K562 (cell line): Measurements from ENCODE around the gene NFS1. TPM values are rescaled to one million over a fixed set of nuclear protein-coding genes. Genes with fewer than 3 reads are reported as not detected.

ENCODE experiments used
- ATAC-seq: fragments of 200-7000 bp; cut with Tn5 transposase; 3 replicates; pipeline ENCODE4 v1.9.1; 2020; ENCODE audit warnings: moderate library complexity
- BruUV-seq: library from RNA; stranded (reverse); fragments of 400-500 nt; replicated peaks from 2 replicates; lab custom pipeline; 2021; lab: Mats Ljungman, UMichigan
- CTCF ChIA-PET: fragments of 300-600 bp; formaldehyde crosslinking; extraction: SDS; loops from one replicate; lab custom pipeline; 2021; ENCODE audit warnings: low intra/inter-chr PET ratio; lab: Yijun Ruan, JAX
- POLR2A ChIA-PET: fragments of 300-600, 350-650 bp; sonication (Branson Sonifier 250); formaldehyde crosslinking; extraction: SDS; loops from one replicate; lab custom pipeline; 2021; ENCODE audit warnings: antibody characterized with exemption, inconsistent platforms; lab: Yijun Ruan, JAX
- DNase-seq, 4 experiments: peaks; one replicate each; pipeline versions ENCODE4 v3.0.0 to v3.0.0-alpha.2; 2011 to 2018; ENCODE audit warnings: low spot score in 3 of 4, mixed read lengths in 3 of 4; ENCODE audit errors: extremely low read depth in 1 of 4
- FAIRE-seq: peaks from 2 replicates; lab custom pipeline; 2011; peaks lifted over from hg19 to GRCh38; lab: Jason Lieb, UNC
- H2AFZ ChIP-seq: 2 replicates; pipeline ENCODE4 v1.6.0; 2011; ENCODE audit warnings: low read depth, low read length, control low read depth, inconsistent platforms
- H3K27ac ChIP-seq: fragments of 200-600 bp; 3 replicates; pipeline ENCODE4 v1.8.0; 2011; ENCODE audit warnings: low read depth, mild to moderate bottlenecking, control low read depth, inconsistent platforms, low read length, moderate library complexity, mixed read lengths; ENCODE audit errors: extremely low read depth
- H3K27me3 ChIP-seq, 2 experiments: fragments of 300-600 bp in 1 of 2; 2 replicates in 1 of 2; 3 replicates in 1 of 2; pipeline versions ENCODE4 v1.6.0 to v1.8.0; 2011; ENCODE audit warnings: inconsistent platforms in 2 of 2, low read length in 2 of 2, mild to moderate bottlenecking in 1 of 2, mixed read lengths in 1 of 2, moderate library complexity in 1 of 2; ENCODE audit not compliant: control insufficient read depth in 2 of 2, insufficient read depth in 2 of 2
- H3K36me3 ChIP-seq: fragments of 300-600 bp; 3 replicates; pipeline ENCODE4 v1.8.0; 2011; ENCODE audit warnings: mild to moderate bottlenecking, low read length, inconsistent platforms; ENCODE audit not compliant: control insufficient read depth, insufficient read depth
- H3K4me1 ChIP-seq, 2 experiments: fragments of 200-600 bp in 1 of 2; replicated peaks in 1 of 2; 2 replicates in 1 of 2; 3 replicates in 1 of 2; pipeline versions ENCODE4 v1.5.1 to v1.8.0; 2011; ENCODE audit warnings: inconsistent platforms in 2 of 2, low read length in 2 of 2, mild to moderate bottlenecking in 1 of 2, mixed read lengths in 1 of 2, moderate library complexity in 1 of 2; ENCODE audit not compliant: control insufficient read depth in 2 of 2, insufficient read depth in 2 of 2
- H3K4me2 ChIP-seq: 2 replicates; pipeline ENCODE4 v1.6.1; 2011; ENCODE audit warnings: low read length, control low read depth, inconsistent platforms, mixed read lengths; ENCODE audit not compliant: insufficient read depth
- H3K4me3 ChIP-seq: fragments of 200-600 bp; sonication (generic), shearing (Covaris generic); 2 replicates; pipeline ENCODE4 v1.5.1; 2016; ENCODE audit warnings: control low read depth, inconsistent platforms
- H3K79me2 ChIP-seq: fragments of 200-600 bp; 3 replicates; pipeline ENCODE4 v1.8.0; 2011; ENCODE audit warnings: low read length, inconsistent platforms; ENCODE audit not compliant: control insufficient read depth, insufficient read depth
- H3K9ac ChIP-seq, 2 experiments: 2 replicates each; pipeline versions ENCODE4 v1.6.0 to v1.6.1; 2011; ENCODE audit warnings: low read depth in 2 of 2, low read length in 2 of 2, control low read depth in 1 of 2, inconsistent platforms in 1 of 2, mild to moderate bottlenecking in 1 of 2, mixed read lengths in 1 of 2; ENCODE audit not compliant: insufficient read depth in 1 of 2
- H3K9me1 ChIP-seq: one replicate; pipeline ENCODE4 v1.6.0; 2011; ENCODE audit warnings: inconsistent platforms, mild to moderate bottlenecking, low read length, moderate library complexity; ENCODE audit not compliant: control insufficient read depth, insufficient read depth
- H3K9me3 ChIP-seq: replicated peaks from 2 replicates; pipeline ENCODE4 v1.5.1; 2011; ENCODE audit warnings: low read depth, low read length, inconsistent platforms; ENCODE audit not compliant: control insufficient read depth, insufficient read depth
- H4K20me1 ChIP-seq: replicated peaks from 2 replicates; pipeline ENCODE4 v1.6.1; 2011; ENCODE audit warnings: low read length, inconsistent platforms, mixed read lengths; ENCODE audit not compliant: control insufficient read depth, insufficient read depth
- C11orf30 ChIP-seq: fragments of 450-650 bp; IDR thresholded peaks from 2 replicates; pipeline ENCODE4 v1.6.1; 2016; ENCODE audit warnings: low read depth, mild to moderate bottlenecking
- CBX3 ChIP-seq, 2 experiments: IDR thresholded peaks; 1 replicate in 1 of 2; 2 replicates in 1 of 2; pipeline ENCODE4 v1.6.1; 2012; ENCODE audit warnings: inconsistent platforms in 2 of 2, low read length in 2 of 2, borderline replicate concordance in 1 of 2, control low read depth in 1 of 2
- E2F1 ChIP-seq: sonication (generic); formaldehyde crosslinking; IDR thresholded peaks from 2 replicates; pipeline ENCODE4 v1.8.1; 2023; ENCODE audit warnings: mild to moderate bottlenecking, missing genetic modification reagents, moderate library complexity
- HEY1 ChIP-seq: fragments of 250-450 bp; sonication (Bioruptor Pico); IDR thresholded peaks from 2 replicates; pipeline ENCODE4 v1.5.0; 2020; ENCODE audit warnings: mild to moderate bottlenecking, moderate library complexity, borderline replicate concordance
- IFI16 ChIP-seq: fragments of 250-450 bp; sonication (Bioruptor Pico); IDR thresholded peaks from 2 replicates; pipeline ENCODE4 v2.1.2; 2022; ENCODE audit warnings: mild to moderate bottlenecking, inconsistent platforms
- MAFK ChIP-seq: IDR thresholded peaks from 2 replicates; pipeline ENCODE4 v1.6.1; 2011; ENCODE audit warnings: low read length, improper control_type of control experiment
- NFRKB ChIP-seq: fragments of 450-650 bp; IDR thresholded peaks from 2 replicates; pipeline ENCODE4 v1.6.1; 2016; ENCODE audit warnings: low read depth
- POLR2AphosphoS2 ChIP-seq: IDR thresholded peaks from 2 replicates; pipeline ENCODE4 v1.6.1; 2012; ENCODE audit warnings: low read length, improper control_type of control experiment
- POLR2AphosphoS5 ChIP-seq: IDR thresholded peaks from 2 replicates; pipeline ENCODE4 v1.6.1; 2011; ENCODE audit warnings: mild to moderate bottlenecking, low read depth, low read length, moderate library complexity; ENCODE audit not compliant: control insufficient read depth, insufficient read depth
- POLR2B ChIP-seq: fragments of 450-650 bp; IDR thresholded peaks from 2 replicates; pipeline ENCODE4 v1.6.1; 2018; ENCODE audit warnings: low read depth; ENCODE audit not compliant: partially characterized antibody
- PTRF ChIP-seq: fragments of 450-650 bp; IDR thresholded peaks from 2 replicates; pipeline ENCODE4 v1.6.1; 2016; ENCODE audit warnings: mild to moderate bottlenecking, missing genetic modification characterization, missing compliant biosample characterization
- SRSF7 ChIP-seq: fragments of 200-400 bp; formaldehyde crosslinking; optimal IDR thresholded peaks from 2 replicates; pipeline ENCODE3; 2017; ENCODE audit warnings: mild to moderate bottlenecking, low read depth, low read length
- STAT5A ChIP-seq: IDR thresholded peaks from 2 replicates; pipeline ENCODE4 v1.6.1; 2012; ENCODE audit warnings: low read length, inconsistent platforms, borderline replicate concordance
- ZSCAN32 ChIP-seq: fragments of 450-650 bp; formaldehyde crosslinking; IDR thresholded peaks from 2 replicates; pipeline ENCODE4 v1.4.0; 2020; ENCODE audit warnings: mild to moderate bottlenecking, moderate library complexity
- WGBS: fragments of 100-300 bp; shearing (Covaris generic); methylation state at CpG from one replicate; pipeline ENCODE4 v1.1.6; 2016; ENCODE audit warnings: low coverage, mixed read lengths; ENCODE audit not compliant: insufficient coverage; ENCODE audit errors: missing lambda C conversion rate; 5-methylcytosine and 5-hydroxymethylcytosine counted together
- in situ Hi-C: fragments of 300-500 bp; cut with MboI; formaldehyde crosslinking; loops from 4 replicates; pipeline ENCODE4 v1.15.0; 2018; ENCODE audit warnings: inconsistent platforms, mixed read lengths
- intact Hi-C: fragments of 100-400 bp; cut with micrococcal nuclease; formaldehyde crosslinking; loops from 2 replicates; pipeline ENCODE4 v1.14.2; 2022
- polyA plus RNA-seq, 8 experiments: library from polyadenylated mRNA; depleted of rRNA in 4 of 8; stranded (reverse) in 5 of 8; unstranded in 3 of 8; fragments of >200 nt; fragmentation: Nextera tagmentation in 2 of 8; fragmentation: Illumina TruSeq in 1 of 8; extraction: Ambion mirVana in 2 of 8; extraction: Trizol in 1 of 8; gene quantifications; 2 replicates each; pipeline versions ENCODE4 v1.2.1 to v1.2.3, GENCODE V29; 2011 to 2014; ENCODE audit warnings: inconsistent platforms in 1 of 8, missing spikeins in 1 of 8
- total RNA-seq, 7 experiments: library from RNA; depleted of rRNA in 6 of 7; stranded (reverse); fragments of >200 nt in 6 of 7; fragmentation: Illumina TruSeq in 2 of 7; extraction: Trizol in 2 of 7; gene quantifications; 2 replicates each; pipeline versions ENCODE4 v1.2.1 to v1.2.3, GENCODE V29; 2011 to 2021; ENCODE audit warnings: low replicate concordance in 1 of 7
- TF ChIP-seq, protein P1 (sequence below): sonication (generic); formaldehyde crosslinking; IDR thresholded peaks from 2 replicates; pipeline ENCODE4 v1.8.1; 2023; ENCODE audit warnings: mild to moderate bottlenecking, missing genetic modification reagents

NFS1 gene
- total and polyA plus RNA-seq, 9 of the 15 experiments (the other 6 are each of a cell fraction or from before 2014, with no cell fraction given) = 11.5 to 84.8 (median 47.1) TPM

DNA sequence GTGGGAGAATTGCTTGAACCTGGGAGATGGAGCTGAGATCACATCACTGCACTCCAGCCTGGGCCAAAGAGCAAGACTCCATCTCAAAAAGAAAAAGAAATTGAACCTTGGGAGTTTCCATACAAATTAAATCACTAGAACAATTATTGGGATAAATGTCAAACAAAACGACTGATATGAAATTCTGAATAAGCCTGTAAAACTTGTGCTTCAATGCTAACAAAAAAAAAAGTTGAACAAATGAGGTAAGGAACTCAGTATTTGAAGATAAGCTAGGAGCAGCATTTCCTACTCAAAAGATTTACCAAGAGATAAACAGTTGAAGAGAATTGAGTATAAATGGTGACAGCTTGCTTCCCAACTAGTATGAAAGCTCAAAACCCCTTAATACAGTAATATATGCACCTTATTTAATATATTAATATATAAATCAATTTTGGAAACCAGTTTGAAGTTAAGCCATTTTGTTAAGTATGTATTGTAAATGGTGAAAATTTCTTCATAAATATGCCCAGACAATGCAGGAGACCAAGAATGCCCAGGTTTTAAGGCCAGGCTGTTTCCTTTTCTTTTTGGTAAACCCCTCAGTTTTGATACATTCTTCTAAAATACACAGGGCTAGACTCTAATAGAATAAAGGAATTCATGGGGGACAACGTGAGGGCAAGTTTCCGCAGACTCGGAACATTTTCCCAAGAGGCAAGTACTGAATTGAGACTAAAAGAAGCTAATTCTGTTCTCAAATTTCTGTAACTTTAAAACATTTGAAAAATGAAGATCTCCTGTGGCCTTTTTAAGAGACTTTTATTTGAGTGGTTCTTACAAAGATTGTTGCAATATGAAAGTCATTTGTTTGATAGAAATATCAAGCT, 3.9 kb upstream of the NFS1 start (continued):
- TF ChIP-seq ZSCAN32 (CRISPR knock-in tag) (no peak), POLR2AphosphoS5 (peak; percentile 63), POLR2AphosphoS2 (0 out of 2 replicates have a peak, but pooled peaks have one; percentile 29)

- Histone ChIP-seq H3K4me1 (peaks cover 10 to 14% of the 10 kb centered on the region in 2 experiments; a peak in 4 of 5 replicates), H3K36me3 (peaks cover 74% of the 10 kb centered on the region), H3K9me3 (no peaks in the 10 kb centered on the region), H3K27me3 (no peaks in the 10 kb centered on the region), H3K27ac (peak overlapping the region; percentile 41; the same call in 2 of the 3 replicates), H3K4me3 (no peak overlapping the region), H3K9ac (no peak overlapping the region), H3K9me1 (no peaks in the 10 kb centered on the region), H4K20me1 (no peaks in the 10 kb centered on the region; the same call in 1 of the 2 replicates), H3K79me2 (peaks cover 44% of the 10 kb centered on the region), H3K4me2 (no peak overlapping the region), H2AFZ (no peak overlapping the region)
- FAIRE-seq (no peak), DNase-seq (no peak), ATAC-seq (no peak)
- ChIA-PET CTCF (no interaction called here), POLR2A (interaction anchor here (0.6 to 12.6 kb wide), 10 partner anchors 12 to 322 kb away, joined by 3 to 102 read pairs (median 4); partner anchors contain the start of genes RBM39 and SCAND1)
- intact Hi-C loops = no loop called here
- 78% methylated on average over 12 of the region's 12 CpGs for WGBS
- no TSS peak for BruUV-seq
- in situ Hi-C loops = no loop called here
- no peak for TF ChIP-seq PTRF
- TF ChIP-seq NFRKB = no peak
- TF ChIP-seq C11orf30 = peak; percentile 71
- TF ChIP-seq STAT5A = 0 out of 2 replicates have a peak, but pooled peaks have one; percentile 15
- TF ChIP-seq SRSF7 = no peak
- TF ChIP-seq CBX3 (IDR thresholded peaks at IDR 0.05; ENCODE audit: borderline replicate concordance in 1 of 2, low read length in 2 of 2) = no peak
- peak; percentile 67 for TF ChIP-seq POLR2B
- no peak for TF ChIP-seq HEY1 (CRISPR knock-in tag)
- TF ChIP-seq MAFK = peak; percentile 43; the same call in 1 of the 2 replicates
- TF ChIP-seq, protein P1, sequence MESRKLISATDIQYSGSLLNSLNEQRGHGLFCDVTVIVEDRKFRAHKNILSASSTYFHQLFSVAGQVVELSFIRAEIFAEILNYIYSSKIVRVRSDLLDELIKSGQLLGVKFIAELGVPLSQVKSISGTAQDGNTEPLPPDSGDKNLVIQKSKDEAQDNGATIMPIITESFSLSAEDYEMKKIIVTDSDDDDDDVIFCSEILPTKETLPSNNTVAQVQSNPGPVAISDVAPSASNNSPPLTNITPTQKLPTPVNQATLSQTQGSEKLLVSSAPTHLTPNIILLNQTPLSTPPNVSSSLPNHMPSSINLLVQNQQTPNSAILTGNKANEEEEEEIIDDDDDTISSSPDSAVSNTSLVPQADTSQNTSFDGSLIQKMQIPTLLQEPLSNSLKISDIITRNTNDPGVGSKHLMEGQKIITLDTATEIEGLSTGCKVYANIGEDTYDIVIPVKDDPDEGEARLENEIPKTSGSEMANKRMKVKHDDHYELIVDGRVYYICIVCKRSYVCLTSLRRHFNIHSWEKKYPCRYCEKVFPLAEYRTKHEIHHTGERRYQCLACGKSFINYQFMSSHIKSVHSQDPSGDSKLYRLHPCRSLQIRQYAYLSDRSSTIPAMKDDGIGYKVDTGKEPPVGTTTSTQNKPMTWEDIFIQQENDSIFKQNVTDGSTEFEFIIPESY (CRISPR knock-in tag) = 0 out of 2 replicates have a peak, but pooled peaks have one; percentile 24
- TF ChIP-seq IFI16 (CRISPR knock-in tag) = no peak
- TF ChIP-seq E2F1 (CRISPR knock-in tag) = no peak
Measured at GRCh38 chr20:35702051-35702823, 3.1 kb upstream of the NFS1 start.
